Measurements from ENCODE around the gene MPZL1. TPM values are rescaled to one million over a fixed set of nuclear protein-coding genes. Genes with fewer than 3 reads are reported as not detected.

The MPZL1 gene
- total and polyA plus RNA-seq, 2 of the 8 experiments (the other 6 are each of a cell fraction or from before 2014, with no cell fraction given), result 37.8 to 120 TPM

- Histone ChIP-seq H4K91ac (replicated peaks; ENCODE audit: insufficient read length, low read length) (no peak overlapping the region), H2BK15ac (ENCODE audit: low read length) (no peak overlapping the region), H3K4ac (replicated peaks; ENCODE audit: insufficient read length, low read depth, low read length) (no peak overlapping the region), H3K36me3 (ENCODE audit: control insufficient read depth in 2 of 4, insufficient read depth in 4 of 4, low read length in 3 of 4) (0 out of 8 replicates have a peak, but pooled peaks cover 0 to 4% (median 0%) of the 10 kb centered on the region in 4 experiments), H3K27me3 (replicated peaks in 1 of 4; ENCODE audit: control insufficient read depth in 3 of 4, extremely low read depth in 1 of 4, insufficient read depth in 3 of 4, low read length in 3 of 4) (no peaks in the 10 kb centered on the region), H4K20me1 (replicated peaks in 1 of 2; ENCODE audit: control insufficient read depth in 1 of 2, insufficient read depth in 2 of 2, low read length in 2 of 2) (peaks cover 10 to 17% of the 10 kb centered on the region in 2 experiments), H3K23me2 (ENCODE audit: low read depth, low read length) (no peaks in the 10 kb centered on the region), H3K18ac (ENCODE audit: extremely low read depth, low read length) (no peak overlapping the region), H4K5ac (ENCODE audit: insufficient read length, low read depth, low read length) (no peak overlapping the region), H3K79me1 (ENCODE audit: low read depth, low read length) (peaks cover 9% of the 10 kb centered on the region; the same call in 1 of the 2 replicates), H3K14ac (ENCODE audit: insufficient read length) (no peak overlapping the region), H2AFZ (ENCODE audit: low read length) (no peak overlapping the region), H3K4me1 (replicated peaks in 1 of 4; ENCODE audit: control insufficient read depth in 3 of 4, insufficient read depth in 4 of 4, low read length in 3 of 4) (peaks cover 3 to 4% (median 3%) of the 10 kb centered on the region in 4 experiments; a peak in 3 of 7 replicates), H3K4me2 (ENCODE audit: insufficient read depth in 1 of 2, low read depth in 2 of 2, low read length in 2 of 2) (peak overlapping the region; percentile 75 to 84), H3K23ac (ENCODE audit: insufficient read length) (no peak overlapping the region), H3K79me2 (ENCODE audit: control insufficient read depth in 1 of 2, insufficient read depth in 2 of 2, low read length in 2 of 2) (peaks cover 3 to 60% of the 10 kb centered on the region in 2 experiments; a peak in 3 of 4 replicates), H3K9me3 (ENCODE audit: insufficient read depth in 2 of 2, low read depth in 1 of 2, low read length in 1 of 2) (no peaks in the 10 kb centered on the region), H2BK20ac (ENCODE audit: low read length) (no peak overlapping the region), H2BK120ac (replicated peaks; ENCODE audit: low read depth, low read length) (no peak overlapping the region), H3K56ac (replicated peaks; ENCODE audit: insufficient read length, low read depth, low read length) (no peak overlapping the region), H3K4me3 (ENCODE audit: extremely low read depth in 1 of 4, insufficient read depth in 2 of 4, low read depth in 3 of 4, low read length in 4 of 4) (peak overlapping the region in 1 of 4 experiments; percentile 87; a peak in 2 of 8 replicates), H2BK5ac (ENCODE audit: low read depth, low read length) (no peak overlapping the region), H4K8ac (ENCODE audit: extremely low read depth, insufficient read depth, low read length) (no peak overlapping the region), H3K27ac (ENCODE audit: low read depth, low read length) (no peak overlapping the region), H2AK5ac (ENCODE audit: low read depth, low read length) (no peak overlapping the region), H2BK12ac (ENCODE audit: low read depth, low read length) (no peak overlapping the region), H3K9ac (replicated peaks in 1 of 4; ENCODE audit: extremely low read depth in 1 of 4, low read depth in 3 of 4, low read length in 3 of 4) (no peak overlapping the region)
- POLR2A ChIA-PET (ENCODE audit: partially characterized antibody), result interaction anchor here (0.9 to 1.4 kb wide), 3 partner anchors 9 to 212 kb away, joined by 3 to 4 read pairs (median 3); partner anchors contain the start of gene DCAF6
- FAIRE-seq (no peak), DNase-seq (ENCODE audit: low read depth in 1 of 2, low spot score in 2 of 2) (no peak)
- WGBS, 2 experiments (ENCODE audit: extremely low coverage in 1 of 2, insufficient coverage in 1 of 2, insufficient read length in 1 of 2, insufficient replicate concordance in 2 of 2, low coverage in 1 of 2, low lambda C conversion rate in 2 of 2, missing lambda C conversion rate in 1 of 2), result 95% methylated on average over 2 of the region's 2 CpGs; no CpG with 5 or more reads in 1 of the 2 experiments
- CTCF ChIA-PET (ENCODE audit: partially characterized antibody), result interaction anchor here (1.9 to 2.0 kb wide), 2 partner anchors 9 to 29 kb away, joined by 4 read pairs; no protein-coding TSS in a partner anchor
These were observed 2.0 kb downstream of the MPZL1 start for GRCh38 chr1:167723707-167724323.
